ENCODE measurements around the gene ZSWIM1. TPM values are rescaled to one million over a fixed set of nuclear protein-coding genes. Genes with fewer than 3 reads are reported as not detected.
A peak's percentile ranks its signal among the peaks of the same experiment; 100 is the strongest.
"Not testable (repeated sequence)": the region's sequence is repeated elsewhere in the genome, so short reads cannot be mapped to it uniquely, and the experiment has no call there.

ZSWIM1 gene
- total RNA-seq, 1 donor from 2014 or later = 7.9 TPM

GRCh38 chr20:45897692-45898091, 16.7 kb downstream of the ZSWIM1 start:
- H3K27ac Mint-ChIP-seq (ENCODE audit: unreplicated experiment) = no peak overlapping the region
- peaks cover 15% of the 10 kb centered on the region for H3K36me3 Mint-ChIP-seq (ENCODE audit: low read depth)

GRCh38 chr20:45898285-45898684, 17.3 kb downstream of the ZSWIM1 start:
- peaks cover 4% of the 10 kb centered on the region for H3K4me1 Mint-ChIP-seq (ENCODE audit: low read depth)
- H3K27me3 Mint-ChIP-seq (ENCODE audit: low read depth) = no peaks in the 10 kb centered on the region
- peaks cover 15% of the 10 kb centered on the region for H3K36me3 Mint-ChIP-seq (ENCODE audit: low read depth)
- no peak overlapping the region for H3K27ac Mint-ChIP-seq (ENCODE audit: unreplicated experiment)
- no peak for DNase-seq (ENCODE audit: low spot score)
- no peaks in the 10 kb centered on the region for H3K9me3 Mint-ChIP-seq (ENCODE audit: low read depth)
- no peak overlapping the region for H3K4me3 Mint-ChIP-seq (ENCODE audit: unreplicated experiment)
- TF ChIP-seq, protein P1, sequence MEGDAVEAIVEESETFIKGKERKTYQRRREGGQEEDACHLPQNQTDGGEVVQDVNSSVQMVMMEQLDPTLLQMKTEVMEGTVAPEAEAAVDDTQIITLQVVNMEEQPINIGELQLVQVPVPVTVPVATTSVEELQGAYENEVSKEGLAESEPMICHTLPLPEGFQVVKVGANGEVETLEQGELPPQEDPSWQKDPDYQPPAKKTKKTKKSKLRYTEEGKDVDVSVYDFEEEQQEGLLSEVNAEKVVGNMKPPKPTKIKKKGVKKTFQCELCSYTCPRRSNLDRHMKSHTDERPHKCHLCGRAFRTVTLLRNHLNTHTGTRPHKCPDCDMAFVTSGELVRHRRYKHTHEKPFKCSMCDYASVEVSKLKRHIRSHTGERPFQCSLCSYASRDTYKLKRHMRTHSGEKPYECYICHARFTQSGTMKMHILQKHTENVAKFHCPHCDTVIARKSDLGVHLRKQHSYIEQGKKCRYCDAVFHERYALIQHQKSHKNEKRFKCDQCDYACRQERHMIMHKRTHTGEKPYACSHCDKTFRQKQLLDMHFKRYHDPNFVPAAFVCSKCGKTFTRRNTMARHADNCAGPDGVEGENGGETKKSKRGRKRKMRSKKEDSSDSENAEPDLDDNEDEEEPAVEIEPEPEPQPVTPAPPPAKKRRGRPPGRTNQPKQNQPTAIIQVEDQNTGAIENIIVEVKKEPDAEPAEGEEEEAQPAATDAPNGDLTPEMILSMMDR (IDR thresholded peaks at IDR 0.05) = no peak

More at GRCh38 chr20:45897692-45898091, 16.7 kb downstream of the ZSWIM1 start:
- TF ChIP-seq, protein P1 (IDR thresholded peaks at IDR 0.05) = no peak
- no peaks in the 10 kb centered on the region for H3K27me3 Mint-ChIP-seq (ENCODE audit: low read depth)
- H3K4me3 Mint-ChIP-seq (ENCODE audit: unreplicated experiment) = no peak overlapping the region
- no peak for DNase-seq (ENCODE audit: low spot score)
- H3K4me1 Mint-ChIP-seq (ENCODE audit: low read depth) = peaks cover 5% of the 10 kb centered on the region
- no peaks in the 10 kb centered on the region for H3K9me3 Mint-ChIP-seq (ENCODE audit: low read depth)

DNA sequence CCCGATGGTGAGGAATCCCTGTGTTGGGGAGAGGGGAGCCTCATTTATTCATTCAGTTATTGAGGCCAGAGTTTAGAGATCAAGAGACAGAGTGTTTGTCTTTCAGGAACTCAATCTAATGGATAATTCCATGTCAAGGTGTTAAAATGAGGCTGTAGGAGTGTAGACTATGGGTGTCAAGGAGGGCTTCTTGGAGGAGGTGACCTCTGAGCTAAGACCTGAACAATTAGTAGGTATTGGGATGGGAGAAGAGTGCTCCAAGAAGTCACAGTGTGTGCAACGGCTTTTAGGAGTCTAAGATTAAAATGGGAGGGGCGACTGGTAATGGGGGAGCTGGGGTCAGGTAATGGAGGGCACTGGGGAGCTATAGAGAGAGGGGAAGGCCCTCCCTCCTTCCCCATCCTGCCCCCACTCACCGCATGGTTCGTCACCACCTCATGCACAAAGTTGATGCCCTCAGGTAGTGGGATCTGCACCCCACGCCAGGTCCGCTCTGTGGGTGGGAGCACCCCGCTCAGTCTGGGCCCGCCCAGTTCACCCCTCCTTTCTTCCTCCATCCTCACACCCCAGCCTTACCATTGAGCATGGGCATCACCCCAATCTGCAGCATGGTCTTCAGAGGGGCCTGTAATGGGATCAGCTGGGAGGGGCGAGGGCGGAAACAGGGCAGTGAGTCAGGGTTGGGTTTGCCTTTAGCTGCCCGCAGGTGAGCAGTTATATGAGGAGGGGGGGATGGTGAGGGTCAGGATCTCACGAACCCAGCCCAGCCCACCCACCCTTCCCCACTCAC, 18.2 kb downstream of the ZSWIM1 start:
- Mint-ChIP-seq H3K4me1 (ENCODE audit: low read depth) (no peaks in the 10 kb centered on the region), H3K27me3 (ENCODE audit: low read depth) (no peaks in the 10 kb centered on the region), H3K27ac (ENCODE audit: unreplicated experiment) (peak overlapping the region; percentile 37), H3K4me3 (ENCODE audit: unreplicated experiment) (no peak overlapping the region), H3K9me3 (ENCODE audit: low read depth) (no peaks in the 10 kb centered on the region), H3K36me3 (ENCODE audit: low read depth) (peaks cover 12% of the 10 kb centered on the region)
- TF ChIP-seq, protein P1 (IDR thresholded peaks at IDR 0.05) = no peak
- no peak for DNase-seq (ENCODE audit: low spot score)

DNA sequence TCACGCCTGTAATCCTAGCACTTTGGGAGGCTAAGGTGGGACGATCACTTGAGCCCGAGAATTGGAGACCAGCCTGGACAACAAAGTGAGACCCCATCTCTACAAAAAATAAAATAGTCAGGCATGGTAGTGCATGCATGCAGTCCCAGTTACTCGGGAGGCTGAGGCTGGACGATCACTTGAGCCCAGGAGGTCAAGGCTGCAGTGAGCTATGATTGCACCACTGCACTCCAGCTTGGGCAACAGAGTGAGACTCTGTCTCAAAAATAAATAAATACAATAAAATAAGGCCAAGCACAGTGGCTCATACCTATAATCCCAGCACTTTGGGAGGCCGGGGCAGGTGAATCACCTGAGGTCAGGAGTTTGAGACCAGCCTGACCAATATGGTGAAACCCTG, 20.3 kb downstream of the ZSWIM1 start:
- not testable (repeated sequence) for H3K27me3 Mint-ChIP-seq (ENCODE audit: low read depth); H3K27ac Mint-ChIP-seq (ENCODE audit: unreplicated experiment); H3K4me3 Mint-ChIP-seq (ENCODE audit: unreplicated experiment); H3K9me3 Mint-ChIP-seq (ENCODE audit: low read depth); H3K4me1 Mint-ChIP-seq (ENCODE audit: low read depth); DNase-seq (ENCODE audit: low spot score)
- H3K36me3 Mint-ChIP-seq (ENCODE audit: low read depth) = peaks cover 12% of the 10 kb centered on the region

- no peaks in the 10 kb centered on the region for H3K9me3 Mint-ChIP-seq (ENCODE audit: low read depth)
- no peaks in the 10 kb centered on the region for H3K4me1 Mint-ChIP-seq (ENCODE audit: low read depth)
- H3K4me3 Mint-ChIP-seq (ENCODE audit: unreplicated experiment) = no peak overlapping the region
- no peak for DNase-seq (ENCODE audit: low spot score)
- H3K36me3 Mint-ChIP-seq (ENCODE audit: low read depth) = peaks cover 9% of the 10 kb centered on the region
- TF ChIP-seq, protein P1 (IDR thresholded peaks at IDR 0.05) = no peak
- no peaks in the 10 kb centered on the region for H3K27me3 Mint-ChIP-seq (ENCODE audit: low read depth)
- no peak overlapping the region for H3K27ac Mint-ChIP-seq (ENCODE audit: unreplicated experiment)
Observed at GRCh38 chr20:45902199-45902701, 21.2 kb downstream of the ZSWIM1 start.
